ENCODE data around the gene MMP3.

MMP3 gene

DNA sequence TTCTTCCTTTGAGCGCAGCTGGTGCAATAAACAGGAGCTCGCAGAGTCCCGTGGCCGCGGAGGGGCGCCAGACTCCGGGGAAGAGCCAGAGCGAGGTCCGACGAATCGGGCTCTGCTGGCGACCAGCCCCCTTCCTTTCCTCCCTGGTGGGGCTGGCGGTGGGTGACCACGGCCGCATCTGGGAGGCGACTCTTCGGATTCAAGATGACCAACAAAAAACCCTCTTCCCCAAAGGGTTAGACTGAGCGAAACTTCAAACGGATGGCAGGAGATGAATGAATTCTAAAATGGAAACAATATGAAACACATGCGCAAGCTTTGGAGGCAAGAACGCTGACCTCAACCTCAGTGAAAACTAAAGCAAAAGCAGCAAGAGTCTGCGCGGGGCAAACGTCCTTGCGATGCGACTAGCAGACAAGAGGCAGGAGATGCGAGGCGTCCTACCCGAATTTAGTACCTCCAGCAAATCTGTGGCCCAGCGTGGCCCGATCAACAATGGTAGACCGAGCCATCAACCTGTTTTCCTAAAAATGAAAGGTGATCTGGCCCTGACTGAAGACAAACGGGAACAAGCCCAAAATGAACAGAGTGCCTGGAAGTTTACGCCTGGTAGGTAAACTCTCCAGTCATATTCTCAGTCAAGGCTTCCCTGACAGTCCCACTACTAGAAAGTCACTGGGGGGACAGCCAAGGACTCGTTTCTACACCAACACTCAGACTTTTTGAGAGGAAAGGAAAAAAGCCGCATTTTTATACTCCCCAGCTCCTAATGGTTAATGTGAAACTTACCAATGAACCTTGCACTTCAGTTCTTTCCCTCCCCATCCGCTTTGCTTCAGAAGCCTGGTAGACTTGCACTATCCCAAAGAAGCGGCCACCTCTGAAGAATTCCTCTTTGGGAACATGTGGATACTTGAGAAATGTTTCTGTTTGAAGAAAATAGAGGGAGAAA is 11.6 kb downstream of the MMP3 start:
- DNase-seq (ENCODE audit: low read depth) = peak; percentile 58

DNA sequence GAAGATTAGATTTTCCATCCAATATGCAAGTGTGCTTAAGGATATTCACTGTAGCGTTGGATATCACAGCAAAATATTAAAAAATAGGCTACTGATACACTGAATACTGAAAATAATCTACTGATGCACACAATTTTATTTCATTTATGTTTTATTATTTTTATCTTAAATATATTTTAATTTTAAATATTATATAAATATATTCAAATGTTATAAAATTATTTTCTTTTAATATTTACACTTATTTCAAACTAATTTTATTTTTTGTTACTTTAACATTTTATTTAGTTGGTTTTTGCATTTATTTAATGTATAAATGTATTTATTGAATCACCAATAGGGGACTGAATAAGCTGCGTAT is 12.3 kb downstream of the MMP3 start:
- no peak for DNase-seq (ENCODE audit: low read depth)

DNA sequence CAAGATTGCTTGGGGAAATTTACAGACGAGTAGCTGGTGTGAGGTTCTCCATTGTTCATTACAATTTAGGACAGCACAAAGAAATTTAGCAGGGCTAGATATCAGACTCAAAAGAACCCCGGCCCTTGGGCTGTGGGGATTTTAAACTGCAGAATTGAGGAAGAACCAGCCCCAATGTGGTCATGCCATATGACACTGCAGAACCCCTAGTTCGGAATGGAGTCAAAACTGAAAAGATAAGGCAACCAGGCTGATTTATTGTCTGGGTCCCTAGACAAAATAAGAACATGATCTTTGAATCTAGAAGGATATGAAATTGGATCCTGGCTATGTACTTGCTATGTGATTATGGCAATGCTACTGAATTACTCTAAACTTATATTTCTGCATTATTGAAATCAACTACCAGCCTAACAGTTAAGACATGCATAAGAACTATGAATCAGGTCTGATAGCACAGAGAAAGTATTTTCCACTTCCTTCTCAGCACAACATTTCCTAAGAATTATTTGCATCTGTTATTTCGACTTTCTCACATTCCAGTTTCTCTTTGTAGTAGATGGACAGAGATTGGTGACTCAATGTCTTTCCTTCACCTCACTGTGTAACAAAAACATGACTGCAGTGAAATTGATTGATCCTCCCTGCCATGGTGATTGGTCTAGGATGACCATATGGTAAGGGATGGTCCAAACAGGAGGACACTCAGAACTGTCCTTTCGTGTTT is 13.2 kb downstream of the MMP3 start:
- DNase-seq (ENCODE audit: low read depth) = peak; percentile 50

DNA sequence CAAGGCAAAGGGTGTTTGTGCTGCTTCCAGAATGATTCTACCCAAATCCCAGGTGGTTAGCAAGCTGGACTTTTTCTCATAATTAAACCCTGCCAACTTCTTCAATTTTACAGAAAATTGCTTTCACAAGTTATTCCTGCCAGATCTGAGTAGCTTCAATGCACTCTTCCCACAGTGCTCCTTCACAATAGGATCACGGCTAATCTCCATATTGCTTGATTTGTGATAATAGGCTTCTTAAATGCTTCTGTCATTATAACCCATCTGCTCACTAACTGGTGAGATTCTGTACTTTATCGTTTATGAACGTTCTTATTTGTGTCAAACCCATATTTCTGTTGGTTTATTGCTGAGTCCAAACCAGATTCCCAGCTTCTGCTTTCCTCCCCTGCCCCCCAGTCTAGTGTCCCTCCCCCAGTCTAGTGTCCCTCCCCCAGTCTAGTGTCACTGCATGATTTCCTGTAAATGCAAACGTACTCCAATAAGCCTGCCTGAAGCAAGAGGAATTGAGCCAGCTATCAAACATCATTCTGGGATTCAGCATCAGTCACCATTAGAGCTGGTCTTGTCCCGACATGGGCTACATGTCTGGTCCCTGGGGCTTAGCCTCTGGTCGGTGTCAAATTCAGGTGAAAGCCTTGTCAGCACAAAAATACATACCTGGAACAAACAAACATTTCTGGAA is 14.0 kb downstream of the MMP3 start:
- DNase-seq (ENCODE audit: low read depth) = no peak

DNA sequence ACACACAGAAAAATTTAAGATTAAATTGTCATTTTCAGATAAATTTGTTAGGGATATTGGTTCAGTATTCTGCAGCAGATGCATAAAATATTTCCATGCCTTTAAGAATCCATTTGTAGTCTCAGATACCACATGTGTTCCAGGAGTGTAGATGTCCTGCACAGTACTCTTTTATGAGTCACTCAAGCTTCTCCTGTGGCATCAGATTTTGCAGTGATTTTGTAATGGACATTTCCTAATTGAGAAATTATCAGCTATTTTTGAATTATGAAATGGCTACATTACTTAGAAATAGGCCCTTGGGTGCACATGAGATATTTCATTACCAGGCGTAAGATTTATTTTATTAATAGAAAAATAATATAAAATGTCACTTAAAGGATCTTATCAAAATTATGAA is 18.9 kb downstream of the MMP3 start:
- DNase-seq (ENCODE audit: low read depth) = peak; percentile 11

DNA sequence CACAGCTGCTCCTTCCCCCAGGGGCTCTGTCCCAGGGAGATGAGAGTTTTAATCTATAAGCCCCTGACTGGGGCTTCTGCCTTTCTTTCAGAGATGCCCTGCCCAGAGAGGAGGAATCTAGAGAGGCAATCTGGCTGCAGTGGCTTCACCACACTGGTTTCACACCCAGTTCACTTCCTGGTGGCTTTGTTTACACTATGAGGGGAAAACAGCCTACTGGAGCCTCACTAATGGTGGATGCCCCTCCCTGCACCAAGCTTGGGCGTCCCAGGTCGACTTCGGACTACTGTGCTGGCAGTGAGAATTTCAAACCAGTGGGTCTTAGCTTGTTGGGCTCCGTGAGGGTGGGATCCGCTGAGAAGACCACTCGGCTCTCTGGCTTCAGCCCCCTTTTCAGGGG is 23.9 kb downstream of the MMP3 start:
- no peak for DNase-seq (ENCODE audit: low read depth)

DNA sequence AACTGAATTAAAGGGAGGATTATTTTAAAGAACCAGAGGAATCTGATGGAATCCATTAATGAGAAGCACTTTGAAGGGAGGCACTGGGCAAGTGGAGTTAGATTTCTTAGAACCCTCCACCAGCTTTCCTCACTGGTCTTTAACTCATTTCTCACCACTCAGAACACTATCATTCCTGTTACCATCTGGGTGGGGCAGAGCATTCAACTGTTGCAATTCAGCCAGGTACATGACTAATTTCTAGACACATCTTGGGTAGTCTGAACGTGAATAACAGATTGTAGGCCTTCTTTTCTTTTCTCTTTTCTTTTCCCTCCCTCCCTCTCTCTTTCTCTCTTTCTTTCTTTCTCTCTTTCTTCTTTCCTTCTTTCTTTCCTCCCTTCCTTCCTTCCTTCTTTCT is 29.9 kb downstream of the MMP3 start:
- DNase-seq (ENCODE audit: low read depth) = no peak

DNA sequence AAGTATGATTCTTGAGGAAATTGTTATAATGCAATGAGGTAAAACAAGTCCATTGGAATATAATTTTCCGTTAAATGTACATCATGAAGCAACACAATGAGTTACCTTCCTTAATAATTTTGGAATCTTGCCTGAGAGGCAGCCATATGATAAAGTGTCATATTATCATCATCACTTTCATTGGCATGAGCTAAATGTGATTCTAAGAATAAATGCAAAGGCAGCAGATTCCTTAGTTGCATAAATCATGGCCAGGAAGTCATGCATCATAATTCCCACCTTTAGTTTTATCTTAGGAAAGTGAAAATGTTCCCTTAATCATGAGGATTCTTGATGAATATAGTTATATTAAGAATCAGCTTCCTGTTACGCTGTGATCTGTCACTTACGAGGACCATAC is 31.2 kb downstream of the MMP3 start:
- DNase-seq (ENCODE audit: low read depth) = no peak

DNA sequence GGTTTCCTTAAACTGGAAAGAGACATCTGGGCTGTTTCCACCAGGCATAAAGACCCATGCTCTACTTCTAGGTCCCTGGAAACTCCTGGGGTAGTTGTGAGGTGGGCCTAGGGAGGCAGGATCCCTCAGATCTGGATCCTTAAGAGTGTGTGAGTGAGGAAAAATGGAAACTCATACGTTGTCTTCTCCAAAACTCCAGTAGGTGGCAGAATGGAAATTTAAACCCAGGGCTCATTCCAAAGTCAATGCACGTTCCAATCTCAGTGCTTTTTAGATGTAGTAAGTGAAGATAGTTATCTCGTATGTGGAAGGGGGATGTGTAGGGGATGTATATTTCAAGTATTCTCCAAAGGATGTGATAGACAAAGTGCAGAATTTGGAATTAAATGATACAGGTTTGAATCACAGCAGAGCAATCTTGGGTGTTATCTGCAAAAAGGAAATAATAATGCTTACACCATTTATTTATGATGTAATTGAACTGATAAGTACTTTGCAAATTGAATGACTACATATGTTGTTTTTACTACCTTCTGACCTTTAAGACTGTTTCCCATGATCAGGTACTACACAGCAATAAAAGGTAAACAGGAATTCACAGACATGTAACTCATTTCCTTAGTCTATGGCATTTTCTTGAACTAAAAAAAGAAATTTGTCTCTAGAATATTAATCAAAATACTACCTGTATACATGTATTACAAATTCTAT is 32.3 kb downstream of the MMP3 start:
- DNase-seq (ENCODE audit: low read depth) = peak; percentile 36

DNA sequence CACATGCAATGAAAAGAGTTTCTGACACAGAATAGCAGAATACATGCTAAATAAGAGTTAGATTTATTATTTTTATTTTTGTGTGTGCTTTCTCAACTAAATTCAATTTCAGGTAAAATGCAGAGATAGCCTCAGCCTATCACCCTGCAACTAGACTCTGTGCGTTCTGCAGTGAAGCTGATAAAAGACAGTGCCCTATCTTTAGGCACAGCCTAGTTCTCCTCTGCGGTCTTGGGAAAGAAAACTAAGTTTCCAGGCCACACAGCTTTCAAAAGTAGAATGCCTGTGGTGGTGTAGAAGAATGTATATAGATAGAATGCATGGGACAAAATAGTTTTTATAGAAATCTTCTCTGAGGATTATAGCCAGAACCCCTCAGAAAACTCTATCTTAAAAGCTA is 33.4 kb downstream of the MMP3 start:
- no peak for DNase-seq (ENCODE audit: low read depth)

DNA sequence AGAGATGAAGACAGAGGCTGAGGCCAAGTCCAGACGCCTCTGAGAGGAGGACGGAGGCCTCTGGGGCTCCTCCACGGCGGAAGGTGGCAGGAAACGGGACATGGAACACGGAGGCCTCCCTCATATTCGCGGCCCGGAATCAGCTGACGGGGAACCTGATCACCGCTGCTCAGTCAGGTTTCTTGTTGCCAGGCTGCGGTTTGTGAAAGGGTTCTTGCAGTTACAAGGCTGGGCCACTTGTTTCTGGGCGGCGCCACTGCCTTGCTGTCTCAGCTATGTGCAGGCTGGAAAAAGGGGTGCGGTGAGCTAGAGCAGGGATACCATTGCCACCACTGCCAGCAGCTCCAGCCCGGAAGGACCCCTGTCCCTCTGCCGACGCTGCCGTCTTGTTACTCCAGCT is 35.5 kb downstream of the MMP3 start:
- peak; percentile 71 for DNase-seq (ENCODE audit: low read depth)

DNA sequence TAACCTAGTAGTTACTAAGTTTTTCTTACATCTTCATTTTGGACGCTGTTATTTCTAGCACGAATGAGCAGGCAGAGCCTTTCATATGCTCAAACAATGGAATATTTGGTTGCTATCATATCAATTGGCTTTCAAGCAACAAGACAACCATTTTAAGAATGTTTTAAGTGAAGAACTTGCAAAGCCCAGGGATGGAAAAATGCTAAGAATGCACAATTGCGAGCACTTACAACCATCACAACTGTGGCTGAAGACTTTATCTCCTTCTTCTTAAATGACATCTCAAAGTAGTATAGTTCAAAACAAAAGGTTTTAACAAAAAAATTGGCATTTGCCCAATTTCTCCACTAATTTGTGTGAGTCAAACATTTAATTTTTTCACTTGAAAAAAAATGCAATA is 37.1 kb downstream of the MMP3 start:
- peak; percentile 48 for DNase-seq (ENCODE audit: low read depth)

DNA sequence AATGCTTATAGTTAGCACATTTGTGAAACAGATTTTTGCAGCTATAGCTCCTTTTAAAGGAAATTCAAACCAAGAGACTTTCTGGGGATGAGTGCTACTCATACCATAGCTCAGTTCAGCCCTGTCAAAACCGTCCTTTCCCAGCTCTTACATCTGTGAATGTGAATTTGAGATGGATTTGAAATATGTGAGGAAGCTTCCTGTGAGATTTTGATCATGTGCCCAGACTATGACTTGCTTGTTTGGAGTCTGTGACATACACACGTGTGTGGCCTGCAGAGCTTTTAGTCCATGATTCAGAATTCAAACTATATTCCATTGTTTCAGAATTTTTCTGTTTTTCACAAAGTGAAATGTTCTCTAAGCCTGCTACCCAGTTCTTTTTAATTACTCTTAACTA is 41.1 kb downstream of the MMP3 start:
- DNase-seq (ENCODE audit: low read depth) = peak; percentile 90

DNA sequence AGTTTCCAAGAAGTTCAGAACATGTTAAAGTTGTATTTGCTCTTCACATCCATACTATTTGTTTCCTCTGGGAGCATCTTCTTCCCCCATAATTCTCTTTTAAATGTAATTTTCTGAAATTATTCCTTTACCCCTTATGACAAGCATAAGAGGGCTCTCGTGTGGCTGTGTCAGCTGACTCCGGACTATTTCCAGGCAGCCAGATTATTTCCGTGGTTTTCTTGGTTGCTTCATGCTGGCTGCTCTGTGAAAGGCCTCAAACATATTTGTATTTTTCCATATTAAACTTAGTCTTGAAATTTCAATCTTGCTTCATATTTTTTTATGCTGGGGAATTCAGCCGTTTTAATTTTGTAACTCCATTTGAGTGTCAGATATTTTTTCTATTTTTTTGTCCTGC is 42.6 kb downstream of the MMP3 start:
- DNase-seq (ENCODE audit: low read depth) = no peak

DNA sequence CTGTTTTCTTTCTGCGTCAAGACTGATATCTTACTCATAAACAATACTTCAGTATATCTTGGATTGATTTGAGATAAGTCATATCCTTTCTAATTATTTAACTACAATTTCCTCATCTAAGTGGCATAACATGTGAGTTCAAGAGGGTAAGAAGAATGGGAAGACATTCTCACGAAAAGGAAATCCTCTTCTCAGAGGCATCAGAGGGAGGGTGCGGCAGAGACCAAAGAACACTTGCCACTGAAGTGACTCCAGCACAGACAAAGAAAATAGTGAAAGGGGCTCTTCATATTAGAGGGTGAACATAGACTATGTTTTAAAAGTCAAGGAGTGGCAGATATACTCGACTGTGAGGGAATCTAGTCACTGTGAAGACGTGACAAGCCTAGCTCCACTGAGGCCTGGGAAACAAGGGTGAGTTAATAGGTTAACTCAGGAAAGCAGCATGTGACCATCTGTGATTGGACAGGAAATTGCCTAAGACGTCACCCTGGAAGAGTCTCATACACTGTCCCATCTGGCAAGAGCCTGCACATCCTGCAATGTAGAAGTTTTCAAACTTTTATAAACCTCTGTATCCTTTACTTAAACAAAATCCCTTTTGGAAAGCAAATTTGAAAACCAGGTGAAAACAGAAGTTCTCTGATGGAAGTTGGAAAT is 43.6 kb downstream of the MMP3 start:
- DNase-seq (ENCODE audit: low read depth) = peak; percentile 28

DNA sequence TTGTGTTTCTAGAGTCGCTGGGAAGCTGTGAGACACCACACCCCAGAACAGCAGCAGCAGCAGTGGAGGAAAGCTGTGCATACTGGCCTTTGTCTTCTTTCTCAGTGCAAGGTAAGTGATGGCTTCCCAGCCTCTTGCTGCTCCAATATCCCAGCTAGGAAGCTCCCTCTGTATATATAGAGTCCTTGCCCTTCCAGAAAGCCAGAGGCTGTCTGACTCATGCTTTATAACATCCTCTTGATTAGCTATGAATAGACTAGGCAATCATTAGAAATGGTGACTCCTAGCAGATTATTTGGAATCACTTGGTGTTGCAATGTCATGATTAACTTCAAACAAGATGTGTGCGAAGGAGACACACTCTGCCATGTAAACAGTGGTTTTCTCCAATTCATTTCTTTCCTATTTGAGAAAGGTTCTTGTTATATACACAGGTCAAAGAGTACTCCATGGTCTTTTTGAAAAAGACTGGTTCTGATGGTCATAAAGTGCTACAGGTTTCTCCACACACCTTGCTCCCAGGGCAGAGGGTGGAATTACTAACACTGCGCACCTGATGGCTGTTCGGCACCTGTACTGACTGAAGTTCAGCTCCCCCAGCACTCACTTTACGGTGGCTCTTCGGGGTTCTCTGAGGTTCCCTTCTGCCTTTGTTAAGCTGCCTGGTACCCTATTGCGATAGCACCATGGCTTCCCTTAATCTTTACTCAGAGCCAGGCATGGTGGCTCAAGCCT is 45.2 kb downstream of the MMP3 start, which contains the start of gene MMP1:
MMP1 (minus strand) TSS at position 149 of the 735 bp plus-strand sequence; CDS start at position 81, 68 bp downstream.
- peak; percentile 38 for DNase-seq (ENCODE audit: low read depth)

DNA sequence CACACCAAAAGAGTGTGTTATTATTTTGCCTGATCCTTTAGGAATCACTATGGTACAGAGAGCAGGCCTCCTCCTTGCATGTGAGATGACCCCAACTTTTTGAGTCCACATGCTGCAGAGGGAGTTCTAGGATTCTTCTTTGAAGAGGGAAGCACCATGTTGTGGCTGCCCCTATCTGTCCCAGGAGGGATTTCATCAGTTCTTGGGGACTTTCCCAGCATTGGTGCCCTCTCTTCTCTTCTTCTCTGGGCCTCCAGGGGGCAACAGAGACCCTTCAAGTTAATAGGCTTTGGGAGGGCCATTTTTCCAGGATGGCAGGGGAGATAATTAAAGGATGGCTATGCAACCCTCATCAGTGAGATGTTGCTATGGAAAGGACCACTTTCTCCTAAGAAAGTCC is 49.0 kb downstream of the MMP3 start:
- DNase-seq (ENCODE audit: low read depth) = peak; percentile 47

DNA sequence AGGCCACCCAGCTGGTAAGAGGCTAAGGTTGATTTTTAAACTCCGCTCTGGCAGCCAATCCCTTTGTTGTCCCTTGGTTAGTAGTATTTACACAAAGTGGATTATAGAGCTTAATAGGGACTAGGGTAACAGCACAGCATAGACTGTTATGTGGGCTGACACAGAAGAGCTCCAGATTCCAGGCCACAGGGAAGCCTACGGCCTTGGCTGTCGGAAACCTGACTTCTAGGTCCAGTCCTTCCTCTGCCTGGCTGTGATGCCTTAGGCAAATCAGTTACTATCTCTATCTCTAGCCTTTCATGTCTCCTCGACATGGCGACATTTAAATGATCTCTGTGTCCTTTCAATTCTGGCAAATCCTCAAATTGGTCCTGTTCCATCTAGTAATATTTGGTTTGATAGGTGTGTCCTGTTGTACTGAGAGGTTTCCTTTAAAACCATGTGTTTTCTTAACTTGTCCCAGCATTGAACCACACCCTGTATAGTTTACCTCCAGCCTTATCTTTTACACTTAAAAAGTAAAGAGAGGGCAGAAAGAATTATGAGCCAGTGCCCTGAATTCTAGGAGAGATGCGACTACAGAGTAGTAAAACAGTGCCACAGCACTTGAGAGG is 49.6 kb downstream of the MMP3 start:
- DNase-seq (ENCODE audit: low read depth) = no peak

DNA sequence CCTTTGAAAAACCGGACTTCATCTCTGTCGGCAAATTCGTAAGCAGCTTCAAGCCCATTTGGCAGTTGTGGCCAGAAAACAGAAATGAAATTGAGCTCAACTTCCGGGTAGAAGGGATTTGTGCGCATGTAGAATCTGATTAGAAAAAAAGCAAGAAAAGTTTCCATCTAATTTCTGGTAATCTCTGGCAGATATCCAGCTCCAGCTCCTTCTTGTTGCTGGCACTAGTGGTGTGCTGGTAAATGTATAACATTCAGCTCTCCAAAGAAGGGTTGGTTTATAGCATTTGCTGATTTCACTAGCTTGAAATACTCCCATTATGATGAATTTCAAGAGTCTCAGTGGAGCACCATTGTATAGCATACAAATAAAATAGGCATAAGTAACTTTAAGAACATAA is 50.8 kb downstream of the MMP3 start:
- DNase-seq (ENCODE audit: low read depth) = no peak

DNA sequence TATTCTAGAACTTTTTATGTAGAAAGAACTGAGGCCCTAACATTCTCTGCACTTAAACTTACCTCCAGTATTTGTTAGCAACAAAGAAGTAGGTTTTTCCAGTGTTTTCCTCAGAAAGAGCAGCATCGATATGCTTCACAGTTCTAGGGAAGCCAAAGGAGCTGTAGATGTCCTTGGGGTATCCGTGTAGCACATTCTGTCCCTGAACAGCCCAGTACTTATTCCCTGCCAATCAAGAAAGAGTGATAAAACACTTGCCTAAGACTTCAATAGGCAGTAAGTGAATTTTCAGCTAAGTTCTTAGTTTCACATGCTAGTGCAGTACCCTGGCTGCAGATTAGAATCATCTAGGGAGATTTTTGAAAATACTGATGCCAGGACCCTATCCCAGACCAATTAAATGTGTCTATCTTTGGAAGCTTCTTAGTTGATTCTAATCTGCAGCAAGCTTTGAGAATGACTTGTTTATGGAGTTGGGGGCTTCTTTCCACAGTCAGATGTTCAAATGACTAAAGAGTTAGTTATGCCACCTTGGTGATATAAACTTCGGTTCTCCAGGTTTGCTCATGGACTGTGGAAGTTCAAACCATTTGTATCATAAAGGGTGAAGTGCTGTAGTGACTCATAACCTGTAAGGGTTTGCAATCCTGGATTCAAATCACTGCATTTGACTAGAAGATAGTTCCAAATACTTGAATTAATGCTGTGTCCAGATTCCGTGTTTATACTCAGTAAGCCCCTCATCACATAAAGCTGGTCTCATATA is 52.0 kb downstream of the MMP3 start:
- DNase-seq (ENCODE audit: low read depth) = peak; percentile 22
